Keratinocyte (primary cell): Measurements from ENCODE around the gene MFN2. TPM values are rescaled to one million over a fixed set of nuclear protein-coding genes. Genes with fewer than 3 reads are reported as not detected.

ENCODE experiments used
- DNase-seq: peaks from one replicate; pipeline ENCODE4 v3.0.0-alpha.2; 2011; ENCODE audit warnings: low read depth, missing footprints, low spot score
- FAIRE-seq: peaks from 2 replicates; lab custom pipeline; 2011; peaks lifted over from hg19 to GRCh38; lab: Jason Lieb, UNC
- H2AFZ ChIP-seq: 2 replicates; pipeline ENCODE4 v1.6.0; 2012; ENCODE audit warnings: low read length, control low read depth, inconsistent platforms; ENCODE audit not compliant: control insufficient read depth
- H3K27ac ChIP-seq: 2 replicates; pipeline ENCODE4 v1.5.1; 2011; ENCODE audit warnings: low read length; ENCODE audit not compliant: control insufficient read depth, insufficient read depth
- H3K27me3 ChIP-seq: 3 replicates; pipeline ENCODE4 v1.6.0; 2011; ENCODE audit warnings: low read length; ENCODE audit not compliant: control insufficient read depth, insufficient read depth; ENCODE audit errors: extremely low read depth
- H3K36me3 ChIP-seq, 2 experiments: 2 replicates in 1 of 2; 3 replicates in 1 of 2; pipeline ENCODE4 v1.5.1; 2011; ENCODE audit warnings: low read length in 2 of 2, mild to moderate bottlenecking in 1 of 2; ENCODE audit not compliant: control insufficient read depth in 2 of 2, insufficient read depth in 2 of 2; ENCODE audit errors: extremely low read depth in 1 of 2
- H3K4me1 ChIP-seq: 3 replicates; pipeline ENCODE4 v1.5.1; 2011; ENCODE audit warnings: low read length; ENCODE audit not compliant: control insufficient read depth, insufficient read depth; ENCODE audit errors: extremely low read depth
- H3K4me2 ChIP-seq: 3 replicates; pipeline ENCODE4 v1.6.0; 2011; ENCODE audit warnings: low read depth, low read length; ENCODE audit not compliant: control insufficient read depth, insufficient read depth; ENCODE audit errors: extremely low read depth
- H3K4me3 ChIP-seq, 3 experiments: fragments of 200-600 bp in 1 of 3; sonication (generic) in 1 of 3; 2 replicates in 2 of 3; 3 replicates in 1 of 3; pipeline ENCODE4 v1.5.1; 2011 to 2016; ENCODE audit warnings: low read length in 3 of 3, mild to moderate bottlenecking in 3 of 3, control low read depth in 2 of 3, inconsistent platforms in 1 of 3, low read depth in 1 of 3, mixed read lengths in 1 of 3, mixed run types in 1 of 3, moderate library complexity in 1 of 3; ENCODE audit not compliant: control insufficient read depth in 2 of 3, insufficient read depth in 2 of 3; ENCODE audit errors: extremely low read depth in 1 of 3
- H3K79me2 ChIP-seq: 2 replicates; pipeline ENCODE4 v1.6.0; 2012; ENCODE audit warnings: low read length; ENCODE audit not compliant: control insufficient read depth, insufficient read depth
- H3K9ac ChIP-seq: 3 replicates; pipeline ENCODE4 v1.6.0; 2011; ENCODE audit warnings: low read length; ENCODE audit not compliant: control insufficient read depth, insufficient read depth; ENCODE audit errors: extremely low read depth
- H3K9me1 ChIP-seq: 3 replicates; pipeline ENCODE4 v1.6.0; 2011; ENCODE audit warnings: low read length; ENCODE audit not compliant: control insufficient read depth, insufficient read depth; ENCODE audit errors: extremely low read depth
- H3K9me3 ChIP-seq: 2 replicates; pipeline ENCODE4 v1.5.1; 2012; ENCODE audit warnings: low read depth, low read length; ENCODE audit not compliant: control insufficient read depth
- H4K20me1 ChIP-seq: 3 replicates; pipeline ENCODE4 v1.6.0; 2011; ENCODE audit warnings: low read length; ENCODE audit not compliant: control insufficient read depth, insufficient read depth; ENCODE audit errors: extremely low read depth
- EZH2 ChIP-seq: IDR thresholded peaks from one replicate; pipeline ENCODE4 v1.6.1; 2012; ENCODE audit warnings: inconsistent platforms, mild to moderate bottlenecking, low read length, moderate library complexity
- dilution Hi-C: fragments of 300-500 bp; cut with MboI; formaldehyde crosslinking; loops from one replicate; pipeline ENCODE4 v1.7.0; 2020; ENCODE audit warnings: low sequenced_read_pairs; ENCODE audit not compliant: extremely low pct_ligation_motif_present
- polyA plus RNA-seq, 5 experiments: library from polyadenylated mRNA; depleted of rRNA in 3 of 5; stranded (reverse) in 3 of 5; stranded (forward) in 1 of 5; unstranded in 1 of 5; fragments of >200 nt; gene quantifications; 1 replicate in 1 of 5; 2 replicates in 3 of 5; 3 replicates in 1 of 5; pipeline versions ENCODE4 v1.2.1 to v1.2.3, GENCODE V29; 2011 to 2012; ENCODE audit warnings: missing spikeins in 2 of 5, low read depth in 1 of 5, low replicate concordance in 1 of 5
- TF ChIP-seq, protein P1 (sequence below), 3 experiments: IDR thresholded peaks in 1 of 3; conservative IDR thresholded peaks in 1 of 3; optimal IDR thresholded peaks in 1 of 3; 2 replicates in 2 of 3; 3 replicates in 1 of 3; pipeline versions ENCODE3 to v1.5.1; 2011; ENCODE audit warnings: low read length in 3 of 3, mild to moderate bottlenecking in 3 of 3, moderate library complexity in 2 of 3, control low read depth in 1 of 3, inconsistent platforms in 1 of 3; ENCODE audit not compliant: insufficient read depth in 2 of 3; ENCODE audit errors: extremely low read depth in 1 of 3

MFN2 gene
- polyA plus RNA-seq, 1 donor (not counting 4 experiments of a cell fraction or from before 2014, with no cell fraction given), result 102 TPM

DNA sequence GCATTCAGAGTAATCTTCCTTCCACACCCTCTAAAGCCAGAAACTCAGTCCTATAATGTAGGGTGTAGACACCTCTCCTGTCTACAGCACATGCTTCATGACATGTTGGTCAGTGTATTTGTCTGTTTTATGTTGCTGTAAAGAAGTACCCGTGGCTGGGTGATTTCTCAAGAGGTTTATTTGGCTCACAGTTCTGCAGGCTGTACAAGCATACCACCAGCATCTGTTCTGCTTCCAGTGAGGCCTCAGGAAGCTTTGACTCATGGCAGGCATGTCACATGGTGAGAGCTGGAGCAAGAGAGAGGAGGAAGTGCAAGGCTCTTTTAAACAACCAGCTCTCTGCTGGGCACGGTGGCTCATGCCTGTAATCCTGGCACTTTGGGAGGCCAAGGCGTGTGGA, 33.6 kb upstream of the MFN2 start:
- no peak for TF ChIP-seq EZH2
- TF ChIP-seq, protein P1, sequence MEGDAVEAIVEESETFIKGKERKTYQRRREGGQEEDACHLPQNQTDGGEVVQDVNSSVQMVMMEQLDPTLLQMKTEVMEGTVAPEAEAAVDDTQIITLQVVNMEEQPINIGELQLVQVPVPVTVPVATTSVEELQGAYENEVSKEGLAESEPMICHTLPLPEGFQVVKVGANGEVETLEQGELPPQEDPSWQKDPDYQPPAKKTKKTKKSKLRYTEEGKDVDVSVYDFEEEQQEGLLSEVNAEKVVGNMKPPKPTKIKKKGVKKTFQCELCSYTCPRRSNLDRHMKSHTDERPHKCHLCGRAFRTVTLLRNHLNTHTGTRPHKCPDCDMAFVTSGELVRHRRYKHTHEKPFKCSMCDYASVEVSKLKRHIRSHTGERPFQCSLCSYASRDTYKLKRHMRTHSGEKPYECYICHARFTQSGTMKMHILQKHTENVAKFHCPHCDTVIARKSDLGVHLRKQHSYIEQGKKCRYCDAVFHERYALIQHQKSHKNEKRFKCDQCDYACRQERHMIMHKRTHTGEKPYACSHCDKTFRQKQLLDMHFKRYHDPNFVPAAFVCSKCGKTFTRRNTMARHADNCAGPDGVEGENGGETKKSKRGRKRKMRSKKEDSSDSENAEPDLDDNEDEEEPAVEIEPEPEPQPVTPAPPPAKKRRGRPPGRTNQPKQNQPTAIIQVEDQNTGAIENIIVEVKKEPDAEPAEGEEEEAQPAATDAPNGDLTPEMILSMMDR (optimal IDR thresholded peaks at IDR 0.05 in 1 of 3, IDR thresholded peaks at IDR 0.05 in 1 of 3, conservative IDR thresholded peaks at IDR 0.05 in 1 of 3; ENCODE audit: extremely low read depth in 1 of 3, insufficient read depth in 2 of 3, low read length in 3 of 3), result no peak
- dilution Hi-C loops, result no loop called here
- Histone ChIP-seq H3K27ac (no peak overlapping the region), H3K4me2 (no peak overlapping the region), H3K27me3 (no peaks in the 10 kb centered on the region), H3K9ac (no peak overlapping the region), H3K79me2 (no peaks in the 10 kb centered on the region), H3K4me1 (no peaks in the 10 kb centered on the region), H2AFZ (no peak overlapping the region), H3K9me1 (no peaks in the 10 kb centered on the region), H3K36me3 (peaks cover 11 to 13% of the 10 kb centered on the region in 2 experiments), H4K20me1 (no peaks in the 10 kb centered on the region), H3K4me3 (no peak overlapping the region), H3K9me3 (no peaks in the 10 kb centered on the region)
- DNase-seq (no peak), FAIRE-seq (no peak)

DNA sequence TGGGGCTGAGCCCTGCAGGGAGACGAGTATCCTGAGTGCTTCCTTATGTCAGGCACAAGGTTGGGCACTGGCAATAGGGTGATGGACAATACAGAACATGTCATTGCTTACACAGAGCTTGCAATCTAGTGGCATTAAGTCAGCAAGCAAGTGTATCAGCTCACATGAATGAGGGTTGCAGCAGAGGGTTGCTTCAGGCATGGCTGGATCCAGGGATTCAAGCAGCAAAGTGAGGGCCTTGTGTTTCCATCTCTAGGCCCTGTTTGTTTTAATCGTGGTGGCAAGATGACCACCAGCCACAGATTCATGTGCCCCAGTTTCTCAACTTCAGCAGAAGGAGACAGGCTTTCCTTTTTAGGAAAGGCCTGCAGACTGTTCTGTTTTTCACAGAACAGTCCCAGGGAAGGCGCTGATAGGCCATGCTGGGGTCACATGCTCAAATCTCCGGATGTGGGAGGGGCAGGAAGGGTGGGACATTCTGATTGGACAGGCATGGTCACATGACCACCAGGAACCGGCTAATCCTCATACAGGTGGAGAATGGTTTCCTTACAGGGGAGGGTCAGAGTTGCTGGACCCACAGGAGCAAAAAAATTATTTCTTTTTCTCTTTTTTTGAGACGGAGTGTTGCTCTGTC, 31.3 kb upstream of the MFN2 start:
- H3K27ac ChIP-seq, result no peak overlapping the region
- DNase-seq (no peak), FAIRE-seq (no peak)
- no peak overlapping the region for H3K9ac ChIP-seq
- dilution Hi-C loops, result no loop called here
- H3K9me3 ChIP-seq, result no peaks in the 10 kb centered on the region
- no peak overlapping the region for H3K4me2 ChIP-seq
- no peak overlapping the region for H2AFZ ChIP-seq
- H3K36me3 ChIP-seq, result peaks cover 9 to 20% of the 10 kb centered on the region in 2 experiments
- H3K27me3 ChIP-seq, result no peaks in the 10 kb centered on the region
- no peak overlapping the region for H3K4me3 ChIP-seq
- H3K4me1 ChIP-seq, result no peaks in the 10 kb centered on the region
- no peaks in the 10 kb centered on the region for H3K9me1 ChIP-seq
- no peaks in the 10 kb centered on the region for H4K20me1 ChIP-seq
- H3K79me2 ChIP-seq, result no peaks in the 10 kb centered on the region
- TF ChIP-seq EZH2, result no peak
- TF ChIP-seq, protein P1 (optimal IDR thresholded peaks at IDR 0.05 in 1 of 3, IDR thresholded peaks at IDR 0.05 in 1 of 3, conservative IDR thresholded peaks at IDR 0.05 in 1 of 3; ENCODE audit: extremely low read depth in 1 of 3, insufficient read depth in 2 of 3, low read length in 3 of 3), result no peak
